B cell (primary cell): Measurements from ENCODE around the gene NOXO1.

Experiments used
- EZH2 ChIP-seq: IDR thresholded peaks from 2 replicates; pipeline ENCODE4 v1.6.1; 2012; ENCODE audit warnings: borderline replicate concordance, low read depth, mild to moderate bottlenecking, moderate library complexity, low read length; ENCODE audit not compliant: insufficient read depth, poor library complexity, severe bottlenecking
- TF ChIP-seq, protein P1 (sequence below): fragments of 200-600 bp; IDR thresholded peaks from one replicate; pipeline ENCODE4 v1.8.0; 2022; ENCODE audit warnings: antibody characterized with exemption, mild to moderate bottlenecking

GRCh38 chr16:2007081-2007836 lies 26.0 kb upstream of the NOXO1 start:
- TF ChIP-seq, protein P1, sequence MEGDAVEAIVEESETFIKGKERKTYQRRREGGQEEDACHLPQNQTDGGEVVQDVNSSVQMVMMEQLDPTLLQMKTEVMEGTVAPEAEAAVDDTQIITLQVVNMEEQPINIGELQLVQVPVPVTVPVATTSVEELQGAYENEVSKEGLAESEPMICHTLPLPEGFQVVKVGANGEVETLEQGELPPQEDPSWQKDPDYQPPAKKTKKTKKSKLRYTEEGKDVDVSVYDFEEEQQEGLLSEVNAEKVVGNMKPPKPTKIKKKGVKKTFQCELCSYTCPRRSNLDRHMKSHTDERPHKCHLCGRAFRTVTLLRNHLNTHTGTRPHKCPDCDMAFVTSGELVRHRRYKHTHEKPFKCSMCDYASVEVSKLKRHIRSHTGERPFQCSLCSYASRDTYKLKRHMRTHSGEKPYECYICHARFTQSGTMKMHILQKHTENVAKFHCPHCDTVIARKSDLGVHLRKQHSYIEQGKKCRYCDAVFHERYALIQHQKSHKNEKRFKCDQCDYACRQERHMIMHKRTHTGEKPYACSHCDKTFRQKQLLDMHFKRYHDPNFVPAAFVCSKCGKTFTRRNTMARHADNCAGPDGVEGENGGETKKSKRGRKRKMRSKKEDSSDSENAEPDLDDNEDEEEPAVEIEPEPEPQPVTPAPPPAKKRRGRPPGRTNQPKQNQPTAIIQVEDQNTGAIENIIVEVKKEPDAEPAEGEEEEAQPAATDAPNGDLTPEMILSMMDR, result no peak
- no peak for TF ChIP-seq EZH2
